IMR-90 (cell line): ENCODE measurements around the gene ZBTB32. TPM values are rescaled to one million over a fixed set of nuclear protein-coding genes. Genes with fewer than 3 reads are reported as not detected.

Experiments
- ATAC-seq: fragments of 200-7000 bp; cut with Tn5 transposase; 2 replicates; pipeline ENCODE4 v1.9.1; 2020; ENCODE audit warnings: low read depth, mild to moderate bottlenecking, moderate library complexity
- BruUV-seq: library from RNA; stranded (reverse); fragments of 400-500 nt; replicated peaks from 2 replicates; lab custom pipeline; 2021; lab: Mats Ljungman, UMichigan
- CTCF ChIA-PET: fragments of 300-600 bp; formaldehyde crosslinking; extraction: SDS; loops from one replicate; lab custom pipeline; 2021; ENCODE audit warnings: antibody characterized with exemption; lab: Yijun Ruan, JAX
- POLR2A ChIA-PET: fragments of 300-600 bp; sonication (Branson Sonifier 250); formaldehyde crosslinking; loops from one replicate; lab custom pipeline; 2022; ENCODE audit warnings: antibody characterized with exemption; ENCODE audit not compliant: unreplicated experiment; lab: Charles Lee
- DNase-seq: peaks from one replicate; pipeline ENCODE4 v3.0.0; 2013
- H2AFZ ChIP-seq: replicated peaks from 2 replicates; pipeline ENCODE3; 2013; ENCODE audit warnings: low read length, mild to moderate bottlenecking; ENCODE audit not compliant: poor library complexity
- H2AK5ac ChIP-seq: 2 replicates; pipeline ENCODE4 v1.6.1; 2013; ENCODE audit warnings: low read depth, low read length, inconsistent platforms
- H2AK9ac ChIP-seq: replicated peaks from 2 replicates; pipeline ENCODE3; 2013; ENCODE audit warnings: mild to moderate bottlenecking, low read depth, low read length, moderate library complexity; ENCODE audit not compliant: poor library complexity
- H2BK120ac ChIP-seq: 2 replicates; pipeline ENCODE4 v1.6.1; 2013; ENCODE audit warnings: low read depth, low read length, inconsistent platforms
- H2BK15ac ChIP-seq: 3 replicates; pipeline ENCODE4 v1.6.1; 2013; ENCODE audit warnings: low read depth, low read length, inconsistent platforms
- H2BK20ac ChIP-seq: 2 replicates; pipeline ENCODE4 v1.6.1; 2013; ENCODE audit warnings: low read depth, mild to moderate bottlenecking, inconsistent platforms, low read length, moderate library complexity
- H2BK5ac ChIP-seq: 2 replicates; pipeline ENCODE4 v1.6.1; 2013; ENCODE audit warnings: mild to moderate bottlenecking, low read depth, low read length, inconsistent platforms; ENCODE audit not compliant: poor library complexity, severe bottlenecking
- H3K14ac ChIP-seq: replicated peaks from 2 replicates; pipeline ENCODE4 v1.6.1; 2013; ENCODE audit warnings: low read depth, low read length, inconsistent platforms
- H3K18ac ChIP-seq: 2 replicates; pipeline ENCODE4 v1.6.1; 2013; ENCODE audit warnings: low read depth, low read length, control low read depth
- H3K23ac ChIP-seq: 2 replicates; pipeline ENCODE4 v1.6.1; 2013; ENCODE audit warnings: low read depth, low read length, inconsistent platforms
- H3K27ac ChIP-seq: 2 replicates; pipeline ENCODE4 v1.5.1; 2013; ENCODE audit warnings: mild to moderate bottlenecking, control low read depth, low read length; ENCODE audit not compliant: insufficient read depth
- H3K27me3 ChIP-seq: 2 replicates; pipeline ENCODE4 v1.6.1; 2013; ENCODE audit warnings: low read length; ENCODE audit not compliant: control insufficient read depth, insufficient read depth
- H3K36me3 ChIP-seq: 2 replicates; pipeline ENCODE4 v1.6.1; 2013; ENCODE audit warnings: low read length, mixed read lengths; ENCODE audit not compliant: control insufficient read depth, insufficient read depth
- H3K4ac ChIP-seq: 2 replicates; pipeline ENCODE4 v1.6.1; 2013; ENCODE audit warnings: low read depth, low read length, inconsistent platforms
- H3K4me1 ChIP-seq: 2 replicates; pipeline ENCODE4 v1.6.1; 2013; ENCODE audit warnings: low read length, mixed read lengths; ENCODE audit not compliant: control insufficient read depth, insufficient read depth
- H3K4me2 ChIP-seq: 2 replicates; pipeline ENCODE4 v1.6.1; 2013; ENCODE audit warnings: low read depth, mild to moderate bottlenecking, control low read depth, low read length, moderate library complexity
- H3K4me3 ChIP-seq: 2 replicates; pipeline ENCODE4 v1.5.1; 2013; ENCODE audit warnings: low read depth, mild to moderate bottlenecking, control low read depth, low read length, moderate library complexity; ENCODE audit not compliant: insufficient read depth
- H3K56ac ChIP-seq: 2 replicates; pipeline ENCODE4 v1.6.1; 2013; ENCODE audit warnings: low read length, inconsistent platforms; ENCODE audit not compliant: insufficient read depth; ENCODE audit errors: extremely low read depth
- H3K79me1 ChIP-seq, 2 experiments: 2 replicates each; pipeline ENCODE4 v1.6.1; 2013; ENCODE audit warnings: low read length in 2 of 2, inconsistent platforms in 1 of 2, low read depth in 1 of 2
- H3K9ac ChIP-seq: 2 replicates; pipeline ENCODE4 v1.6.1; 2013; ENCODE audit warnings: low read depth, low read length, control low read depth
- H3K9me1 ChIP-seq: 2 replicates; pipeline ENCODE4 v1.6.1; 2013; ENCODE audit warnings: low read length, inconsistent platforms; ENCODE audit not compliant: insufficient read depth
- H3K9me3 ChIP-seq: 2 replicates; pipeline ENCODE4 v1.6.1; 2013; ENCODE audit warnings: low read length; ENCODE audit not compliant: control insufficient read depth, insufficient read depth
- H4K20me1 ChIP-seq: 2 replicates; pipeline ENCODE4 v1.6.1; 2013; ENCODE audit warnings: low read length, inconsistent platforms; ENCODE audit not compliant: insufficient read depth
- H4K5ac ChIP-seq: 2 replicates; pipeline ENCODE4 v1.6.1; 2013; ENCODE audit warnings: mild to moderate bottlenecking, low read depth, low read length, control low read depth
- H4K8ac ChIP-seq, 2 experiments: 2 replicates each; pipeline ENCODE4 v1.6.1; 2013; ENCODE audit warnings: low read depth in 2 of 2, low read length in 2 of 2, control low read depth in 1 of 2, inconsistent platforms in 1 of 2
- H4K91ac ChIP-seq: 2 replicates; pipeline ENCODE4 v1.6.1; 2013; ENCODE audit warnings: low read depth, low read length, inconsistent platforms; ENCODE audit not compliant: insufficient read depth
- BHLHE40 ChIP-seq: fragments of 150-350 bp; IDR thresholded peaks from 2 replicates; pipeline ENCODE4 v1.6.1; 2016; ENCODE audit warnings: mild to moderate bottlenecking, low read depth, low read length
- CEBPB ChIP-seq: IDR thresholded peaks from 2 replicates; pipeline ENCODE4 v1.6.1; 2012; ENCODE audit warnings: low read depth, low read length, improper control_type of control experiment
- CHD1 ChIP-seq: IDR thresholded peaks from 2 replicates; pipeline ENCODE4 v1.6.1; 2012; ENCODE audit warnings: low read depth, low read length, improper control_type of control experiment
- CTCF ChIP-seq: conservative IDR thresholded peaks from 2 replicates; pipeline ENCODE4 v1.5.1; 2012; ENCODE audit warnings: mild to moderate bottlenecking, low read depth, low read length, improper control_type of control experiment
- FOS ChIP-seq: fragments of 150-350 bp; IDR thresholded peaks from 2 replicates; pipeline ENCODE4 v1.6.1; 2016; ENCODE audit warnings: low read depth, low read length
- MAFK ChIP-seq: IDR thresholded peaks from 2 replicates; pipeline ENCODE4 v1.6.1; 2012; ENCODE audit warnings: low read depth, low read length, improper control_type of control experiment
- MAZ ChIP-seq: IDR thresholded peaks from 2 replicates; pipeline ENCODE4 v1.6.1; 2012; ENCODE audit warnings: low read depth, mild to moderate bottlenecking, low read length, improper control_type of control experiment, moderate library complexity, borderline replicate concordance
- NFE2L2 ChIP-seq: fragments of 150-350 bp; IDR thresholded peaks from 2 replicates; pipeline ENCODE4 v1.6.1; 2016; ENCODE audit warnings: low read depth, mild to moderate bottlenecking, low read length
- POLR2A ChIP-seq: IDR thresholded peaks from 2 replicates; pipeline ENCODE4 v1.6.1; 2012; ENCODE audit warnings: mild to moderate bottlenecking, low read depth, low read length
- RAD21 ChIP-seq: IDR thresholded peaks from 2 replicates; pipeline ENCODE4 v1.6.1; 2012; ENCODE audit warnings: low read length, improper control_type of control experiment
- RCOR1 ChIP-seq: IDR thresholded peaks from 2 replicates; pipeline ENCODE4 v1.6.1; 2012; ENCODE audit warnings: mild to moderate bottlenecking, low read length, improper control_type of control experiment; ENCODE audit not compliant: insufficient replicate concordance
- RFX5 ChIP-seq: IDR thresholded peaks from 2 replicates; pipeline ENCODE4 v1.8.0; 2012; ENCODE audit warnings: low read depth, mild to moderate bottlenecking, low read length, moderate library complexity
- SMC3 ChIP-seq: fragments of 150-350 bp; IDR thresholded peaks from 2 replicates; pipeline ENCODE4 v1.6.1; 2016; ENCODE audit warnings: low read depth, mild to moderate bottlenecking, antibody characterized with exemption, low read length, moderate library complexity
- USF2 ChIP-seq: fragments of 150-350 bp; IDR thresholded peaks from 2 replicates; pipeline ENCODE4 v1.6.1; 2017; ENCODE audit warnings: mild to moderate bottlenecking, antibody characterized with exemption, low read length, low read depth
- WGBS, 2 experiments: methylation state at CpG; one replicate each; pipeline versions ENCODE4 v1.1.5 to v1.1.7; 2013; ENCODE audit warnings: missing lambda C conversion rate in 2 of 2; ENCODE audit not compliant: insufficient read length in 1 of 2; ENCODE audit errors: extremely low coverage in 2 of 2; 5-methylcytosine and 5-hydroxymethylcytosine counted together
- dilution Hi-C: fragments of 300-500 bp; cut with HindIII; formaldehyde crosslinking; loops from one replicate; pipeline ENCODE4 v1.14.3; 2018; ENCODE audit warnings: low sequenced_read_pairs; ENCODE audit not compliant: unreplicated experiment
- in situ Hi-C: fragments of 300-500 bp; cut with MboI; formaldehyde crosslinking; loops from 3 replicates; pipeline ENCODE4 v1.14.3; 2019; ENCODE audit warnings: low sequenced_read_pairs, inconsistent platforms, mixed read lengths
- intact Hi-C: fragments of 100-400 bp; cut with micrococcal nuclease; formaldehyde crosslinking; loops from 2 replicates; pipeline ENCODE4 v1.10.0; 2022
- polyA plus RNA-seq, 3 experiments: library from polyadenylated mRNA; depleted of rRNA; stranded (reverse); fragments of >200 nt; gene quantifications; 2 replicates each; pipeline ENCODE4 v1.2.3, GENCODE V29; 2012; ENCODE audit warnings: low replicate concordance in 1 of 3
- total RNA-seq: library from RNA; depleted of rRNA; stranded (reverse); fragments of >200 nt; gene quantifications from 2 replicates; pipeline ENCODE4 v1.2.3, GENCODE V29; 2012

The ZBTB32 gene
- total and polyA plus RNA-seq, 2 of the 4 experiments (the other 2 are of a cell fraction): not detected

GRCh38 chr19:35715355-35715809 is 11.0 kb downstream of the ZBTB32 start:
- no peak overlapping the region for H2AFZ ChIP-seq
- H3K23ac ChIP-seq: no peak overlapping the region
- no peak overlapping the region for H2AK5ac ChIP-seq
- TF ChIP-seq SMC3 (no peak), BHLHE40 (no peak), CTCF (no peak), MAFK (no peak), CEBPB (no peak), POLR2A (no peak), MAZ (no peak), RAD21 (no peak), CHD1 (no peak), FOS (no peak), NFE2L2 (no peak), USF2 (no peak), RCOR1 (no peak), RFX5 (no peak)
- H3K27ac ChIP-seq: no peak overlapping the region
- dilution Hi-C loops: no loop called here
- no peaks in the 10 kb centered on the region for H3K9me3 ChIP-seq
- H3K4me2 ChIP-seq: no peak overlapping the region
- H3K14ac ChIP-seq: no peak overlapping the region
- no peak overlapping the region for H3K56ac ChIP-seq
- BruUV-seq: no TSS peak
- peaks cover 3% of the 10 kb centered on the region; the same call in 1 of the 2 replicates for H3K36me3 ChIP-seq
- no peak overlapping the region for H4K91ac ChIP-seq
- H3K27me3 ChIP-seq: no peaks in the 10 kb centered on the region
- no peak overlapping the region for H2BK5ac ChIP-seq
- intact Hi-C loops: no loop called here
- no peak overlapping the region for H2BK120ac ChIP-seq
- H2AK9ac ChIP-seq: no peak overlapping the region
- H4K8ac ChIP-seq: no peak overlapping the region
- in situ Hi-C loops: loop anchor here (5.0 kb wide), 1 partner anchor 168 kb away; the partner anchor contains the start of gene TMEM147
- no CpG with 5 or more reads among the region's 7 CpGs for WGBS, 2 experiments
- ChIA-PET POLR2A (no interaction called here), CTCF (no interaction called here)
- H2BK20ac ChIP-seq: no peak overlapping the region
- H3K4me1 ChIP-seq: peaks cover 14% of the 10 kb centered on the region
- no peak overlapping the region for H3K9ac ChIP-seq
- ATAC-seq (no peak), DNase-seq (no peak)
- H3K9me1 ChIP-seq: no peaks in the 10 kb centered on the region; the same call in 1 of the 2 replicates
- H4K20me1 ChIP-seq: peaks cover 13% of the 10 kb centered on the region
- H3K4ac ChIP-seq: no peak overlapping the region
- H3K4me3 ChIP-seq: no peak overlapping the region
- H4K5ac ChIP-seq: no peak overlapping the region
- H3K18ac ChIP-seq: no peak overlapping the region
- H3K79me1 ChIP-seq: peaks cover 4 to 30% of the 10 kb centered on the region in 2 experiments; a peak in 2 of 4 replicates
- no peak overlapping the region for H2BK15ac ChIP-seq
